Neural progenitor cell (in vitro differentiated cells): ENCODE results near the gene ANKRD34A. TPM values are rescaled to one million over a fixed set of nuclear protein-coding genes. Genes with fewer than 3 reads are reported as not detected.
A peak's percentile ranks its signal among the peaks of the same experiment; 100 is the strongest.
"Not testable (repeated sequence)": the region's sequence is repeated elsewhere in the genome, so short reads cannot be mapped to it uniquely, and the experiment has no call there.

Source experiments
- DNase-seq: peaks from one replicate; pipeline ENCODE4 v3.0.0-alpha.2; 2016; ENCODE audit warnings: low spot score
- H2AFZ ChIP-seq: fragments of 200-600 bp; sonication (generic); replicated peaks from 2 replicates; pipeline ENCODE4 v1.6.1; 2016; ENCODE audit warnings: antibody characterized with exemption
- H3F3A ChIP-seq: fragments of 200-600 bp; sonication (generic); 2 replicates; pipeline ENCODE4 v1.6.1; 2016; ENCODE audit warnings: antibody characterized with exemption, low read depth
- H3K27ac ChIP-seq: fragments of 200-600 bp; sonication (generic); 2 replicates; pipeline ENCODE4 v1.5.1; 2016; ENCODE audit warnings: mild to moderate bottlenecking
- H3K27me3 ChIP-seq: fragments of 200-600 bp; sonication (generic); 2 replicates; pipeline ENCODE4 v1.6.1; 2016; ENCODE audit warnings: mild to moderate bottlenecking, moderate library complexity
- H3K36me3 ChIP-seq: fragments of 200-600 bp; sonication (generic); 2 replicates; pipeline ENCODE4 v1.5.1; 2016
- H3K4me1 ChIP-seq: fragments of 200-600 bp; sonication (generic); 2 replicates; pipeline ENCODE4 v1.6.1; 2016; ENCODE audit warnings: mixed run types
- H3K4me2 ChIP-seq: fragments of 200-600 bp; sonication (generic); 2 replicates; pipeline ENCODE4 v1.6.1; 2016
- H3K4me3 ChIP-seq: fragments of 200-600 bp; sonication (generic); 2 replicates; pipeline ENCODE4 v1.5.1; 2016
- H3K79me2 ChIP-seq: fragments of 200-600 bp; sonication (generic); 2 replicates; pipeline ENCODE4 v1.6.1; 2016; ENCODE audit warnings: low read depth
- H3K9ac ChIP-seq: fragments of 200-600 bp; sonication (generic); 2 replicates; pipeline ENCODE4 v1.6.1; 2016
- H3K9me3 ChIP-seq: fragments of 200-600 bp; sonication (generic); 2 replicates; pipeline ENCODE4 v1.5.1; 2016; ENCODE audit warnings: low read depth
- H4K20me1 ChIP-seq: fragments of 200-600 bp; sonication (generic); 2 replicates; pipeline ENCODE4 v1.6.1; 2016; ENCODE audit warnings: low read depth
- H3K27ac Mint-ChIP-seq: 3 replicates; pipeline ENCODE4 v1.8.0; 2021; ENCODE audit warnings: mixed read lengths
- H3K27me3 Mint-ChIP-seq: 2 replicates; pipeline ENCODE4 v1.8.0; 2022; ENCODE audit warnings: low read depth, mild to moderate bottlenecking, inconsistent platforms, moderate library complexity, mixed read lengths; ENCODE audit not compliant: insufficient read depth
- H3K36me3 Mint-ChIP-seq: 3 replicates; pipeline ENCODE4 v1.8.0; 2021; ENCODE audit warnings: mixed read lengths
- H3K4me1 Mint-ChIP-seq: 3 replicates; pipeline ENCODE4 v1.8.0; 2021; ENCODE audit warnings: mixed read lengths
- H3K4me3 Mint-ChIP-seq: 3 replicates; pipeline ENCODE4 v1.8.0; 2021; ENCODE audit warnings: mild to moderate bottlenecking, moderate library complexity, mixed read lengths
- H3K9me3 Mint-ChIP-seq: 3 replicates; pipeline ENCODE4 v1.8.0; 2020; ENCODE audit warnings: mixed read lengths
- CTCF ChIP-seq: fragments of 200-600 bp; sonication (generic); IDR thresholded peaks from 2 replicates; pipeline ENCODE4 v1.5.1; 2017; ENCODE audit warnings: antibody characterized with exemption, mild to moderate bottlenecking
- EZH2 ChIP-seq: fragments of 200-600 bp; sonication (generic); IDR thresholded peaks from 2 replicates; pipeline ENCODE4 v1.6.1; 2017; ENCODE audit warnings: antibody characterized with exemption, mild to moderate bottlenecking, moderate library complexity
- EZH2phosphoT487 ChIP-seq: fragments of 200-600 bp; sonication (generic); IDR thresholded peaks from 2 replicates; pipeline ENCODE4 v1.6.1; 2017; ENCODE audit warnings: antibody characterized with exemption
- total RNA-seq: library from RNA; depleted of rRNA; stranded (reverse); fragments of >200 nt; gene quantifications from 2 replicates; pipeline ENCODE4 v1.2.3, GENCODE V29; 2015; ENCODE audit warnings: low replicate concordance

ANKRD34A gene
- total RNA-seq, 1 donor from 2014 or later = 0.06 TPM

- Histone ChIP-seq H4K20me1 (no peaks in the 10 kb centered on the region), H3K27ac (no peak overlapping the region), H3K4me1 (peaks cover 13% of the 10 kb centered on the region), H3K27me3 (no peaks in the 10 kb centered on the region), H3K4me2 (no peak overlapping the region), H2AFZ (no peak overlapping the region), H3K36me3 (no peaks in the 10 kb centered on the region), H3K9me3 (no peaks in the 10 kb centered on the region), H3K4me3 (no peak overlapping the region), H3K9ac (no peak overlapping the region), H3K79me2 (no peaks in the 10 kb centered on the region), H3F3A (peaks cover 17% of the 10 kb centered on the region)
- peaks cover 6% of the 10 kb centered on the region for H3K36me3 Mint-ChIP-seq
- H3K27ac Mint-ChIP-seq = no peak overlapping the region
- H3K4me1 Mint-ChIP-seq = peaks cover 11% of the 10 kb centered on the region
- no peaks in the 10 kb centered on the region for H3K27me3 Mint-ChIP-seq
- no peaks in the 10 kb centered on the region for H3K9me3 Mint-ChIP-seq
- no peak for TF ChIP-seq CTCF
- DNase-seq = no peak
- no peak overlapping the region for H3K4me3 Mint-ChIP-seq
These were observed 28.1 kb downstream of the ANKRD34A start for GRCh38 chr1:145936247-145936646.

- H3K27ac Mint-ChIP-seq = no peak overlapping the region
- Histone ChIP-seq H3F3A (peaks cover 17% of the 10 kb centered on the region), H3K9me3 (no peaks in the 10 kb centered on the region), H3K27ac (no peak overlapping the region), H3K79me2 (no peaks in the 10 kb centered on the region), H3K4me1 (peaks cover 13% of the 10 kb centered on the region), H3K9ac (no peak overlapping the region), H3K4me2 (no peak overlapping the region), H3K27me3 (no peaks in the 10 kb centered on the region), H3K4me3 (no peak overlapping the region), H4K20me1 (no peaks in the 10 kb centered on the region), H3K36me3 (no peaks in the 10 kb centered on the region), H2AFZ (no peak overlapping the region)
- no peaks in the 10 kb centered on the region for H3K9me3 Mint-ChIP-seq
- no peaks in the 10 kb centered on the region for H3K27me3 Mint-ChIP-seq
- peaks cover 11% of the 10 kb centered on the region for H3K4me1 Mint-ChIP-seq
- no peak for TF ChIP-seq EZH2
- TF ChIP-seq CTCF = no peak
- no peak for TF ChIP-seq EZH2phosphoT487
- peaks cover 4% of the 10 kb centered on the region for H3K36me3 Mint-ChIP-seq
- DNase-seq = no peak
- H3K4me3 Mint-ChIP-seq = no peak overlapping the region
These were observed 28.7 kb downstream of the ANKRD34A start for GRCh38 chr1:145935708-145936107.

GRCh38 chr1:145932522-145933009 is 31.8 kb downstream of the ANKRD34A start:
- DNase-seq = peak; percentile 20
- not testable (repeated sequence) for H3K27me3 Mint-ChIP-seq, H3K9me3 Mint-ChIP-seq, H4K20me1 ChIP-seq, H3K36me3 Mint-ChIP-seq, H3K27ac ChIP-seq, H3K4me3 Mint-ChIP-seq, H3K27me3 ChIP-seq, H3K9ac ChIP-seq, H3K27ac Mint-ChIP-seq, H3K79me2 ChIP-seq, H3K36me3 ChIP-seq, H3K9me3 ChIP-seq, H3K4me3 ChIP-seq
- peak overlapping the region; percentile 11 for H3K4me2 ChIP-seq
- H3K4me1 Mint-ChIP-seq = peaks cover 13% of the 10 kb centered on the region
- H3K4me1 ChIP-seq = peaks cover 13% of the 10 kb centered on the region
- peak overlapping the region; percentile 79 for H2AFZ ChIP-seq
- peaks cover 38% of the 10 kb centered on the region for H3F3A ChIP-seq

- Histone ChIP-seq H3K4me1 (peaks cover 18% of the 10 kb centered on the region), H3K9ac (peak overlapping the region; percentile 94), H3K27me3 (no peaks in the 10 kb centered on the region), H4K20me1 (no peaks in the 10 kb centered on the region), H2AFZ (peak overlapping the region; percentile 92), H3K36me3 (peaks cover 4% of the 10 kb centered on the region), H3K4me2 (peak overlapping the region; percentile 96), H3K4me3 (peak overlapping the region; percentile 78), H3F3A (peaks cover 38% of the 10 kb centered on the region), H3K79me2 (peaks cover 22% of the 10 kb centered on the region), H3K27ac (peak overlapping the region; percentile 88), H3K9me3 (no peaks in the 10 kb centered on the region)
- H3K36me3 Mint-ChIP-seq = peaks cover 14% of the 10 kb centered on the region
- peaks cover 4% of the 10 kb centered on the region for H3K27me3 Mint-ChIP-seq
- H3K9me3 Mint-ChIP-seq = no peaks in the 10 kb centered on the region
- no peak for DNase-seq
- H3K4me1 Mint-ChIP-seq = peaks cover 12% of the 10 kb centered on the region
- TF ChIP-seq EZH2phosphoT487 = no peak
- no peak for TF ChIP-seq EZH2
- no peak overlapping the region for H3K27ac Mint-ChIP-seq
- peak overlapping the region; percentile 77 for H3K4me3 Mint-ChIP-seq
These were observed 36.3 kb downstream of the ANKRD34A start for GRCh38 chr1:145927916-145928643.
